GM21526 (cell line): ENCODE results near the gene FGFRL1.

Experiments
- ATAC-seq: cut with Tn5 transposase; IDR thresholded peaks from one replicate; pipeline ENCODE4 v1.9.1; 2021; ENCODE audit warnings: moderate library complexity; ENCODE audit not compliant: unreplicated experiment, low FRiP score

Gene FGFRL1

DNA sequence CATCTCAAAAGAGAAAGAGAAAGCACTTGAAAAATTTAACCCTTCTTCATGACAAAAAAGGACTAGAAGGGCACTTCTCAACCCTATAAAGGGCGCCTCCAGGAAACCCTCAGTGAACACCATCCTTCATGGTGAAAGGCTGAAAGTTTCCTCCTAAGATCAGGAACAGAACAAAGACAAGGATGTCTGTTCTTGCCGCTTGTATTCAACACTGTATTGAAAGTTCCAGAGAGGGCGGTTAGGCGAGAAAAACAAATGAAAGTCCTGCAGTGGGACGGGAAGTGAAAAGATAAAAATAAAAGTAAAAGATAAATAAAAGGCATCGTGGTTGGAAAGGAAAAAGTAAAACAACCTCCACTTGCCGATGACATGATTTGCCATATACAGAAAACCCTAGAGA lies 51.0 kb downstream of the FGFRL1 start:
- no peak for ATAC-seq

DNA sequence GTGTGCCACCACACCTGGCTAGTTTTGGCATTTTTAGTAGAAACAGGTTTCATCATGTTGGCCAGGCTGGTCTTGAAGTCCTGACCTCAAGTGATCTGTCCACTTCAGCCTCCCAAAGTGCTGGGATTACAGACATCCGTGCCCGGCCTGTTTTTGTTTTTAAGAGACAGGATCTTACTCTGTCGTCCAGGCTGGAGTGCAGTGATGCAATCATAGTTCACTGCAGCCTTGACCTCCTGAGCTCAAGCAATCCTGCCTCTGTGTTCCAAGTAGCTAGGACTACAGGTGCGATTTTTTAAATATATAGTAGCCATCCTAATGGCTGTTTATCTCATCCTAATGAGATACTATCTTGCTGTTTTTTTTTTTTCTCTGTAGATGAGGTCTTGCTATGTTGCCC lies 54.3 kb downstream of the FGFRL1 start:
- ATAC-seq = no peak

DNA sequence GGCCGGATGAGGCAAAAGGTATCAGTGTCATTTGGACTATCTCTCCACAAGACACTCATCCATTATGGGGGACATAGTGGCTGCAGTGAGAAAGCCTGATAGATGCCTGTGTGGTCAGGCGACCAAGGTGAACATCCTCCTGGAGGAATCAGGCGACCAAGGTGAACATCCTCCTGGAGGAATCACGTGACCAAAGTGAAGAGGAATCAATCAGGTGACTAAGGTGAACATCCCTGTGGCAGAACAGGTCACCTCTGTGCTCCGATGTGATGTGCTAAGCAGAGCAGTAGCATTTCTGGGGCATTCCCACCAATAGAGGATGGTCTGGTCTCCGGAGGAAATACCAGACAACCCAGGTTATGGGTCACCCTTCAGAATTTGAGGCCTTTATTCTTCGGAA lies 58.0 kb downstream of the FGFRL1 start:
- no peak for ATAC-seq

DNA sequence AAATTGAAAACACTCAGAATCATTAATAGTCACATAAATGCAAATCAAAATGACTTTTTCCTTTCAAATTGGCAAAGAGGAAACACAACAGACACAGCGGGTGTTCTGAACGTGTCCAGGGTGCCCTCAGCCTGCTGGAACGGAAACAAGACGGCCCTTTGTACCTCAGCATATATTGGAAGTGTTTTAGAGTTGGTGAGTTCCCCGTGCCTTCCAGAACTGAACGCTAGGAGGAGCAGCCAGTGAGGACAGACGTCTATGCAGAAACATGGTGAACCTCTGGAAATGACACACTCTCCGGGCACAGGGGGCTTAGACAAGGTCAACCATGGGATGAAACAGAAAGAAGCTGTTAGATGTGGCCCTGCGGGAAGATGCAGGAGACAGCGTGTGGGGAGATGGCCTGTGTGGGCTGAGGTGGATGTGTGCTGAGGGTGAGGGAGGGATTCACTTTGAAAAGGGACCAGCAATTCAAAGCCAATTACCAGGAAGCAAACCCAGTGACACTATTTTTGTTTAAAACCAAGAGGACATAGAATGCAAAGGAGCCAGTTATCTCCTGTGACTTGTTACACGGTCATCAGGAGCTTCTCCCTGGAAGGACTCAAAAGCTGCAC lies 61.5 kb downstream of the FGFRL1 start:
- ATAC-seq = no peak

DNA sequence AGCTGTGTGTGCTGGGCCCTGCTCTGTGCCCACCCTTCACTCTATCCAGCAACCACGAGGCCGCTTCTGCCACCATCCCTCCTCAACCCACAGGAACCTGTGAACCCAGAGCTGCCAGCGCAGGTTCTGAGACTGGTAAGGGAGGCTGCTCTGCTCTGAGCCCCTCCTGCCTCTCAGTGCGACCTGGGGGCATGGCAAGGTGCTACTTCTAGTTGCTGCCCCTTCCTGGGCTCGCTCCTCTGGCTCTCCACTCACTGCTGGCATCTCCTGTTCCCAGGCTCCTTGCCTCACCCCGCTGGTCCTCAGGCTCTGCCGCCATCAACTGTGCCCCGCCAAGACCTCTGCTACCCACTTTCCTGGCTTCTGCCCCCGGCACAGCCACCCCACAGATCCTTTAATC lies 62.7 kb downstream of the FGFRL1 start:
- no peak for ATAC-seq

DNA sequence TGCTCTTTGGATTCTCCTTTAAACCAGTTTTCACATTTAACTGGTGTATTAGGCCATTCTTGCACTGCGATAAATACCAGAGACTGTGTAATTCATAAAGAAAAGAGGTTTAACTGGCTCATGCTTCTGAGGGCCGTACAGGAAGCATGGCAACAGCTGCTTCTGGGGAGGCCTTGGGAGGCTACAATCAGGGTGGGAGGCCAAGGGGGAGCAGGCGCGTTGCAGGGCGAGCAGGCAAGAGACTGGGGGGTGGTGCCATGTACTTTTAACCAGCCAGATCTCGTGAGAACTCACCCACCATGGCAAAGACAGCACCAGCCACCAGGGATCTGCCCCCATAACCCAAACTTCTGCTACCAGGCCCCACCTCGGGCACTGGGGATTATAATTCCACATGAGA lies 63.8 kb downstream of the FGFRL1 start:
- ATAC-seq = no peak

DNA sequence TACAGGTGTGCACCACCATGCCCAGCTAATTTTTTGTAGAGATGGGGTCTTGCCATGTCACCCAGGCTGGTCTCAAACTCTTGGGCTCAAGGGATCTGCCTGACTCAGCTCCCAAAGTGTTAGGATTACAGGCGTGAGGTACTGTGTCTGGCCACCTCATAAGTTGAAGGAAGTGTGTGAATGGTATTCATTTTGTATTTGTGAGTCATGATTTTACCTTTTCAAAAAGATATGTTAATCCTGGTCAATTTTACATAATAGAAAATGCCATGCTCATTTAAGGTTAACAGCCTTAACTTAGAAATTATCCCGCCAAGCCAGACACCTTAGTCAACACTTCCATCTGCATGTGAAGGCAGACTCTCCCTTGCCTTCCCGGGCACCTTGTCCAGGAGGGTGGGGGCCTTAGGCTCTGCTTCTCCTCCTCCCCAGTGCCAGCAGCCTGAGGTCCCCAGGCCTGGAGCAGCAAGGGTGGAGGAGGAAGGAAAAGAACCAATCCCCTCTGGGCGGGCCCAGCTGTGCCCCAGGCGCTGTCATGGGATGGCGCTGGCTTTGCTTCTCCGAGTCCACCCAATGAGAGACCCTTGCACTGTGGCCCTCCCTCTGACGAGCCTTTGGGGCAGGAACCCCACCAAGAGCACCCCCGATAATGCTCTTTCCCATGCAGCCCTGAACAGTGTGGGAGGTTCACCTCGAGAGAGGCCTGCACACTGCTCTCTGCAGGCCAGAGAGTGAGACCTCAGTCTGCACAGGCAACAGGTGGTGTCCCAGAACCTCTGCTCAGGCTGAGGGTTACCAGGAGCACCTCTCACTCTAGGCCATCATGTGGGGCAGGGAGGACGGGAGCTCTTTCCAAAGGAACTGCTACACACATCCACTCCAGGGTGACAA lies 64.6 kb downstream of the FGFRL1 start:
- ATAC-seq = no peak
